SHP77 (cell line): ENCODE measurements around the gene SLC12A2.

Experiments used
- DNase-seq, 2 experiments: peaks; one replicate each; lab custom pipeline; 2025; lab: John Stamatoyannopoulos, UW

The SLC12A2 gene

GRCh38 chr5:128083033-128083810 lies at the start of gene SLC12A2:
SLC12A2 (plus strand) TSS chr5:128083766; CDS start chr5:128083955, 189 bp downstream.
- peak; percentile 92 to 95 for DNase-seq

GRCh38 chr5:128035689-128036088 lies 47.9 kb upstream of the SLC12A2 start:
- peak; percentile 52 to 53 for DNase-seq

GRCh38 chr5:128036950-128037349 lies 46.6 kb upstream of the SLC12A2 start:
- DNase-seq, result no peak

GRCh38 chr5:128038643-128039042 lies 44.9 kb upstream of the SLC12A2 start:
- DNase-seq, result no peak

GRCh38 chr5:128040927-128041326 lies 42.6 kb upstream of the SLC12A2 start:
- no peak for DNase-seq

- no peak for DNase-seq
Measured at GRCh38 chr5:128052780-128053179, 30.8 kb upstream of the SLC12A2 start.

GRCh38 chr5:128053291-128053954 lies 30.1 kb upstream of the SLC12A2 start:
- no peak for DNase-seq

GRCh38 chr5:128060644-128061385 lies 22.8 kb upstream of the SLC12A2 start:
- no peak for DNase-seq

GRCh38 chr5:128062172-128062746 lies 21.3 kb upstream of the SLC12A2 start:
- DNase-seq, result no peak

- DNase-seq, result no peak
Measured at GRCh38 chr5:128074171-128074570, 9.4 kb upstream of the SLC12A2 start.

- DNase-seq, result no peak
Measured at GRCh38 chr5:128074953-128075352, 8.6 kb upstream of the SLC12A2 start.

GRCh38 chr5:128077526-128077925 lies 6.0 kb upstream of the SLC12A2 start:
- no peak for DNase-seq

GRCh38 chr5:128081111-128081851 lies 2.3 kb upstream of the SLC12A2 start:
- DNase-seq, result no peak

- no peak for DNase-seq
Measured at GRCh38 chr5:128082551-128083032, 974 bp upstream of the SLC12A2 start.

GRCh38 chr5:128083811-128084227 lies 253 bp downstream of the SLC12A2 start:
- no peak for DNase-seq

GRCh38 chr5:128084228-128085167 lies 932 bp downstream of the SLC12A2 start:
- DNase-seq, result peak in 1 of 2 experiments; percentile 47

- DNase-seq, result no peak
Measured at GRCh38 chr5:128085413-128085812, 1.8 kb downstream of the SLC12A2 start.

GRCh38 chr5:128091579-128091978 lies 8.0 kb downstream of the SLC12A2 start:
- no peak for DNase-seq

- no peak for DNase-seq
Measured at GRCh38 chr5:128092144-128092543, 8.6 kb downstream of the SLC12A2 start.

- DNase-seq, result no peak
Measured at GRCh38 chr5:128093368-128093767, 9.8 kb downstream of the SLC12A2 start.
